GM12878 (cell line): ENCODE data around the gene GLB1L2.

Source experiments
- CBX5 ChIP-seq: sonication (generic); IDR thresholded peaks from 2 replicates; pipeline ENCODE4 v1.6.1; 2016; ENCODE audit warnings: low read depth, moderate library complexity, mild to moderate bottlenecking, inconsistent platforms
- FOXK2 ChIP-seq: fragments of 450-650 bp; IDR thresholded peaks from 2 replicates; pipeline ENCODE4 v1.6.1; 2017; ENCODE audit warnings: mild to moderate bottlenecking, moderate library complexity
- PAX5 ChIP-seq: IDR thresholded peaks from 2 replicates; pipeline ENCODE4 v1.6.1; 2011; ENCODE audit warnings: low read depth, low read length, borderline replicate concordance
- RAD21 ChIP-seq: IDR thresholded peaks from 2 replicates; pipeline ENCODE4 v1.6.1; 2011; ENCODE audit warnings: mild to moderate bottlenecking, low read depth, low read length, moderate library complexity; ENCODE audit not compliant: insufficient read depth
- RCOR1 ChIP-seq: conservative IDR thresholded peaks from 2 replicates; pipeline ENCODE4 v1.6.1; 2012; ENCODE audit warnings: low read depth, low read length, improper control_type of control experiment
- SP1 ChIP-seq: IDR thresholded peaks from one replicate; pipeline ENCODE4 v1.6.1; 2011; ENCODE audit warnings: low read depth, low read length
- SREBF1 ChIP-seq: IDR thresholded peaks from 2 replicates; pipeline ENCODE4 v1.6.1; 2012; ENCODE audit warnings: mild to moderate bottlenecking, low read length
- TAF1 ChIP-seq: IDR thresholded peaks from 2 replicates; pipeline ENCODE4 v1.6.1; 2011; ENCODE audit warnings: mild to moderate bottlenecking, low read depth, low read length, borderline replicate concordance
- TCF12 ChIP-seq: IDR thresholded peaks from 2 replicates; pipeline ENCODE4 v1.6.1; 2011; ENCODE audit warnings: low read depth, mild to moderate bottlenecking, low read length
- TF ChIP-seq, protein P1 (sequence below), 3 experiments: IDR thresholded peaks in 2 of 3; conservative IDR thresholded peaks in 1 of 3; 2 replicates each; pipeline ENCODE4 v1.5.1; 2011; ENCODE audit warnings: low read depth in 3 of 3, low read length in 3 of 3, mild to moderate bottlenecking in 3 of 3, control low read depth in 2 of 3, moderate library complexity in 2 of 3, inconsistent platforms in 1 of 3, mixed read lengths in 1 of 3; ENCODE audit not compliant: control insufficient read depth in 2 of 3, insufficient read depth in 1 of 3; ENCODE audit errors: extremely low read depth in 1 of 3
- TF ChIP-seq, protein P2 (sequence below): IDR thresholded peaks from 2 replicates; pipeline ENCODE4 v1.6.1; 2011; ENCODE audit warnings: low read depth, low read length, improper control_type of control experiment, borderline replicate concordance

DNA sequence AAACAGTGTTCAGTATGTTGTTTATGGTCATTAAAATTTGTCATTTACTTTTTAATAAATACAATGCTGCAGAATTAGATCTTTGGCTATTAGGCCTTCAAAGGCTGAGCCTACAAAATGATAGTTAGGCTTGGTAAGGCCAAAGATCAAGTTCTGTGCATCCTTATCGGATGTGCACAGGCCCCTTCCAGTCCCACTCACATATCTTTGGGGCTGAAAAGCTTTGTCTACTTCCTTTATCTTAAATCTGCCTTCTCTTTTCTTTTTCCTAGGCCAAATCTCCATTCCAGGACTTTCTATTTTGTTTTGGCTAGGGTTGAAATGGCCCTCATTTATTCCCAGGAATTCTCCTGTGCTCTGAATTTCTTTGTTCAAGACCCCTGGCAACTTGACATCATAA lies 3.4 kb upstream of the GLB1L2 start:
- TF ChIP-seq, protein P1, sequence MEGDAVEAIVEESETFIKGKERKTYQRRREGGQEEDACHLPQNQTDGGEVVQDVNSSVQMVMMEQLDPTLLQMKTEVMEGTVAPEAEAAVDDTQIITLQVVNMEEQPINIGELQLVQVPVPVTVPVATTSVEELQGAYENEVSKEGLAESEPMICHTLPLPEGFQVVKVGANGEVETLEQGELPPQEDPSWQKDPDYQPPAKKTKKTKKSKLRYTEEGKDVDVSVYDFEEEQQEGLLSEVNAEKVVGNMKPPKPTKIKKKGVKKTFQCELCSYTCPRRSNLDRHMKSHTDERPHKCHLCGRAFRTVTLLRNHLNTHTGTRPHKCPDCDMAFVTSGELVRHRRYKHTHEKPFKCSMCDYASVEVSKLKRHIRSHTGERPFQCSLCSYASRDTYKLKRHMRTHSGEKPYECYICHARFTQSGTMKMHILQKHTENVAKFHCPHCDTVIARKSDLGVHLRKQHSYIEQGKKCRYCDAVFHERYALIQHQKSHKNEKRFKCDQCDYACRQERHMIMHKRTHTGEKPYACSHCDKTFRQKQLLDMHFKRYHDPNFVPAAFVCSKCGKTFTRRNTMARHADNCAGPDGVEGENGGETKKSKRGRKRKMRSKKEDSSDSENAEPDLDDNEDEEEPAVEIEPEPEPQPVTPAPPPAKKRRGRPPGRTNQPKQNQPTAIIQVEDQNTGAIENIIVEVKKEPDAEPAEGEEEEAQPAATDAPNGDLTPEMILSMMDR (IDR thresholded peaks at IDR 0.05 in 2 of 3, conservative IDR thresholded peaks at IDR 0.05 in 1 of 3; ENCODE audit: control insufficient read depth in 2 of 3, extremely low read depth in 1 of 3, insufficient read depth in 1 of 3, low read depth in 3 of 3, low read length in 3 of 3): no peak
- TF ChIP-seq SP1 (no peak), CBX5 (no peak), FOXK2 (no peak), RCOR1 (no peak), RAD21 (no peak), TAF1 (no peak), PAX5 (no peak), SREBF1 (no peak), TCF12 (no peak)
- TF ChIP-seq, protein P2, sequence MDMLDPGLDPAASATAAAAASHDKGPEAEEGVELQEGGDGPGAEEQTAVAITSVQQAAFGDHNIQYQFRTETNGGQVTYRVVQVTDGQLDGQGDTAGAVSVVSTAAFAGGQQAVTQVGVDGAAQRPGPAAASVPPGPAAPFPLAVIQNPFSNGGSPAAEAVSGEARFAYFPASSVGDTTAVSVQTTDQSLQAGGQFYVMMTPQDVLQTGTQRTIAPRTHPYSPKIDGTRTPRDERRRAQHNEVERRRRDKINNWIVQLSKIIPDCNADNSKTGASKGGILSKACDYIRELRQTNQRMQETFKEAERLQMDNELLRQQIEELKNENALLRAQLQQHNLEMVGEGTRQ: no peak
